Fibroblast of gingiva (primary cell): ENCODE results near the gene DHRS12.

Experiments used
- DNase-seq: peaks from one replicate; pipeline ENCODE4 v3.0.0-alpha.2; 2011; ENCODE audit warnings: low read depth

Gene DHRS12

GRCh38 chr13:51783428-51784094, 20.4 kb downstream of the DHRS12 start:
- no peak for DNase-seq

GRCh38 chr13:51782026-51782710, 21.8 kb downstream of the DHRS12 start:
- no peak for DNase-seq

GRCh38 chr13:51781246-51782022, 22.5 kb downstream of the DHRS12 start:
- DNase-seq = no peak

GRCh38 chr13:51780099-51780498, 23.9 kb downstream of the DHRS12 start:
- DNase-seq = no peak

- DNase-seq = no peak
Measured at GRCh38 chr13:51778392-51778791, 25.6 kb downstream of the DHRS12 start.

- DNase-seq = no peak
Measured at GRCh38 chr13:51777921-51778320, 26.0 kb downstream of the DHRS12 start.

GRCh38 chr13:51776179-51776578, 27.8 kb downstream of the DHRS12 start:
- no peak for DNase-seq

GRCh38 chr13:51773515-51773914, 30.4 kb downstream of the DHRS12 start:
- no peak for DNase-seq

- DNase-seq = no peak
Measured at GRCh38 chr13:51772781-51773180, 31.2 kb downstream of the DHRS12 start.

GRCh38 chr13:51772105-51772455, 31.9 kb downstream of the DHRS12 start:
- DNase-seq = no peak

GRCh38 chr13:51771418-51772104, 32.4 kb downstream of the DHRS12 start:
- DNase-seq = no peak

GRCh38 chr13:51770681-51771417, 33.1 kb downstream of the DHRS12 start:
- no peak for DNase-seq

GRCh38 chr13:51770160-51770559, 33.8 kb downstream of the DHRS12 start:
- DNase-seq = no peak

GRCh38 chr13:51769455-51770127, 34.4 kb downstream of the DHRS12 start:
- DNase-seq = peak; percentile 58

- DNase-seq = no peak
Measured at GRCh38 chr13:51768976-51769375, 35.0 kb downstream of the DHRS12 start.

- DNase-seq = no peak
Measured at GRCh38 chr13:51768378-51768921, 35.5 kb downstream of the DHRS12 start.

- DNase-seq = no peak
Measured at GRCh38 chr13:51767100-51767499, 36.9 kb downstream of the DHRS12 start.

- peak; percentile 50 for DNase-seq
Measured at GRCh38 chr13:51765142-51765515, 38.8 kb downstream of the DHRS12 start.

- peak; percentile 94 for DNase-seq
Measured at GRCh38 chr13:51764184-51765141, 39.5 kb downstream of the DHRS12 start.

GRCh38 chr13:51763486-51763885, 40.5 kb downstream of the DHRS12 start:
- DNase-seq = no peak
